ENCODE data around the gene PHACTR1.

The PHACTR1 gene

DNA sequence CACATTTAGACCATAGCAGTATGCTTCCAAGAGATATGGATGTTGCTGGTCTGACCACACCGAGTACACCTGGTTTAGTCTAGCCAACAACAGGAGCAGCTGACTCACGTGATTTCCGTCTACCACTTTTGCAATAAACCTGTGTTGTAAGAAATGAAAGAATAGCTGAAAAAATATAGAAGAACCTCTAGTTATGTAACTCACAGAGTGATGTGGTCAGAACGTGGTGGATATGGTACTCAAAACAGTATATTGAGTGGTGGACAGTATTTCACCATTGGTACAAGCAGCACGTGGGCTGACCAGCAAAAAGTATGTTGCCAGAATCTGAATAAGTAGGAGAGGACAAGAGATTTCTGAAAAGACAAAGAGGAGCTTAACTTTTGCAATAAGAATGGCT lies 384.8 kb downstream of the PHACTR1 start:
- DNase-seq, result no peak

DNA sequence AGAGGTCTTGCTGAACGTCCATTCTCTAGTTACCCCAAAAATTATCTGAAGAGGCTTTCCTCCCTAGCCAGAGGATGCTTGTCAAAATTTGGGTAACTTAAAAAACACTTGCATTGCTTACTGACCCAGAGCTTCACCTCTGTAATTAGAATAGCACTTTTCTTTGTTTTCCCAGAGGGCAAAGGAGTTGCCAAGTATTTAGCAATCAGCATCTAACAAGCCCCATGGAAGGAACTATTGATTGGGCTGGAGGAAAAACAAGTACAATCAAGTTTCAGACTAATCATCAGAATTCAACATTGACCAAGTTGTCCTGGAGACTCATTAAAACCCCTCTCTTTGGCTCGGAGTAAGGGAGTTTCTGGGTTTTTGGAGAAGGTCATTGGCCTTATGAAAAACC lies 385.4 kb downstream of the PHACTR1 start:
- peak in 1 of 58 donors; percentile 23 for DNase-seq

DNA sequence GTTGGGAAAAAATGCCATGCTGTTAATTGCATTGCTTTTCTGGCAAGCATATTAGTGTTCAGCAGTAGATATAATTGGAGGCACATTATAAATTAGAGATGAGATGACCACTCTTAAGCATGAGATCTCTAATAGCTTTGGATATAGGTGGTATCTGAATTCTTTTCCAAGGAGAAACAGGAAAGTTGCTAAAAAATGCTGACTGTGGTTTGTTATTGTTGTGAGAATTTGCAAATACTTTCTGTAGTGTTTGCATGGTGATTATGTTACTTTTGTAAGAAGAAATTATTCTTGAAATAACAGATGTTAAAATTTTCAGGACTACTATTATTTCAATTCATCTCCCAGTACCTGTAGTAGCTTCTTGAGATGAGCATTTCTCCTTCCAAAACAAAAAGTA lies 386.6 kb downstream of the PHACTR1 start:
- no peak for DNase-seq

DNA sequence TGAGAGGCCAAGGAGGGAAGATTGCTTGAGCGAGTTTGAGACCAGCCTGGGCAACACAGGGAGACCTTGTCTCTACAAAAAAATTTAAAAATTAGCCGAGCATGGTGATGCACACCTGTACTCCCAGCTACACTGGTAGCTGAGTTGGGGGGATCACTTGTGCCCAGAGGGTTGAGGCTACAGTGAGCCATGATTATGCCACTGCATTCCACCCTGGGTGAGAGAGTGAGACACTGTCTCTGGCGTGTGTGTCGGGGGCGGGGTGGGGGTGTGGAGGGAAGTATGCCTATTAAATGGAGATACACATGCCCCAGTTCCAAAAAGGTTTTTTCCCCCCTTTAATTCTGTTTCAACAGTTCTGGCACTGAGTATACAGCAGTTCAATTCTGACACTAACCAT lies 388.6 kb downstream of the PHACTR1 start:
- no peak for DNase-seq

DNA sequence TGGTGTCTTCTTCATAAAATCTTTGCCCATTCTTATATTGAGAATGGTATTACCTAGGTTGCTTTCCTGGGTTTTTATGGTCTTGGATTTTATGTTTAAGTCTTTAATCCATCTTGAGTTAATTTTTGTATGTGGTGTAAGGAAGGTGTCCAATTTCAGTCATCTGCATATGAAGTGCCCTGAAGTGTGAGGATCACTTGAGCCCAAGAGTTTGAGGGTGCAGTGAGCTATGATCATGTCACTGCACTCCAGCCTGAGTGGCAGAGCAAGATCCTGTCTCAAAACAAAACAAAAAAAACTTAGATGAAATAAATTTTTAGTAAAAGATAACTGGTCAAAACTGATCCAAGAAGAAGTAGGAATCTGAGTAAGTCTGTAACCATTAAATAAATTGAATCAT lies 396.4 kb downstream of the PHACTR1 start:
- no peak for DNase-seq

DNA sequence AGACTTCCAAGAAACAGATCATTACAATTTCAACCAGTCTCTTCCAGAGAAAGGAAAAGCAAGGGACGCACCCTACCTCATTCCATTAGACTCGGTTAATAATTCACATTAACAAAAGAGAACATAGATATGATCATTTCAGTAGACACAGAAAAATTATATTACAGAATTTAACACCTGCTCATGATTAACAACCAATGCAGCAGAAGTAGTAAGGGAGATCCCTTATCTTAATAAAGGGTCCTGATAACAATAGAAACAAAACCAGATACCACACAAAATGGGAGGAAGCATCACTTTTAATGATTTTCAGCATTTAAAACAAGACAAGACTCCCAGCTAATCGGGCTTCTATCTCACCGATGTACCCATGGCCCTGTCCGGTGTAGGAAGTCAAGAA lies 396.8 kb downstream of the PHACTR1 start:
- DNase-seq, result no peak

DNA sequence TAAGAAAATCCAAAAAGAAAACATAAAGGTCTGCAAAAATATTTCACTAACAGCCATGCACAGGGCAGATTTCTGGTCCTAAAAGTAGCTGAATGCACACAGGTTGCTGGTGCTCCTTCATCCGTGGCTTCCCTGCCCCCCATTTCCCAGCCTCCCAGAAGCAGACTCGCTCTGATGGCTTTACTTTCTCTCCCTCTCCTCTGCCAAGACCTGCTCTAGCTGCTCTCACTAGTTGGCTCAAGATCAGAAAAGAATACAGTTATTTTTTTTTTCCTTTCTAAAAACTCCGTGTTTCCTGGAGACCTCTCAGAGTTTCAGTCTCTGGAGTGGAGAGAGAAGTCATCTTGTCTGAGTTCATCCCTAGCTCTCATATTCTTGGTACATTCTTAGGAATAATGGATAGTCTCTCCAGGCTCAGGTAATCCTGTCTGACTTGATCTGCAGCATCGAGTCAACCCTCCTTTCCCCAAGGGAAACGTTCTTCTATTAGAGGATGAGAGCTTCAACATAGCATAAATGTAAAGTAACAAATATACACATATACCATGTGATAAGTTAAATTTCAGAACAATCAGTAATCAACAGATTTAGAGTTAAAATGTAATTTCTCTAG lies 397.5 kb downstream of the PHACTR1 start:
- peak in 2 of 58 donors; percentile 2 to 24 for DNase-seq

DNA sequence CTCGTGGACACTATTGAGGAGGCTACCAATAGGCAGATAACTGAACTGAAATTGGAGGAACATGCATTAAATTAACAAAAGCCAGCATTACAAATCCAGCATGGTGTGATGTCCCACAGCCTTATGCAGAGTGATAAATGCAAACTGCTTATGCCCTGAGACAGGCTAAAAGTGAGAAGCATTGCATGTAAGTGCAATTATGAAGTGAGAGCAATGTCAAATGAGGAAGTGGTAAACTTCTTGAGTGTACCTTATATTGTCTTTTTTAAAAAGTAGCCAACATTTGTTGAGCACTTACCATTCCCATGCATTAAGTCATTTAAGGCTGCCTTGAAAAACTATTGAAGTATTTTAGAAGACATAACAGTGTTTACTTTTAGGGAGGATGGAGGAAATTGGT lies 399.6 kb downstream of the PHACTR1 start:
- DNase-seq, result no peak

DNA sequence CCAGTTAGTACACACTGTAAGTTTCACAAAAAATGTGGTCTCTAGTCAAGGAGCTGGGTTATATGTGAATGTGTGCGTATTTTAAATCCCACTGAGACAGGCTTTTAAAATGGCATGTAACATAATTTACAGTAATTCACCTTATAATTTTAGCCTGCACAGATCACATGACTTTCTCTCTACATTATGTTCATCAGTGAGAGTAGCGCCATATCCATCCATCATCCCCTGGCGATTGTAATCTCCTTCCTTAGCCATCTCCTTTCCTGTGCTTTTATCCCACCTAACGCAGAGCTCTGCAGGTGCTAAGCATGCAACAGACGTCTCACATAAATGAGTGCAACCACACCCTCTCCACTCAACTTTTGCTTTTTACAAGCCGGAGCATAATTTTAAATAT lies 401.0 kb downstream of the PHACTR1 start:
- no peak for DNase-seq

DNA sequence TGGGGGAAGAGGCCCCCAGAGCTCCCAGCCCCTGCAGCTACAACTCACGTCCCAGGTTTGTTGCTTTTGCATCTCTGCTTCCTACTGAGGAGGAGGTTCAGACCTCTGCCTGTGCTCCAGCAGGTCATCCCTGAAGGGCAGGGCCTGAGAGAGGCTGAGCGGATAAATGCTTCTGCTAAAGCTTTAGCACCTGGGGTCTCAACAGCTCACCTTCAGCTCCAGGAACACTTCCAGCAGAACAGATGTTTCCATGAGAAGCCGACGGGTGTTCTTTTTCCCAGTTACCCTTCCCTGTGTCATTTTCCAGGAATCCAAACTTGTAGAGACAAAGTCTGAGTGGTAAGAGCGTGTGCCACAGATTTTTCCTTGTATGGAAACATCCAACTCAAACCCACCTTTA lies 403.0 kb downstream of the PHACTR1 start:
- no peak for DNase-seq

DNA sequence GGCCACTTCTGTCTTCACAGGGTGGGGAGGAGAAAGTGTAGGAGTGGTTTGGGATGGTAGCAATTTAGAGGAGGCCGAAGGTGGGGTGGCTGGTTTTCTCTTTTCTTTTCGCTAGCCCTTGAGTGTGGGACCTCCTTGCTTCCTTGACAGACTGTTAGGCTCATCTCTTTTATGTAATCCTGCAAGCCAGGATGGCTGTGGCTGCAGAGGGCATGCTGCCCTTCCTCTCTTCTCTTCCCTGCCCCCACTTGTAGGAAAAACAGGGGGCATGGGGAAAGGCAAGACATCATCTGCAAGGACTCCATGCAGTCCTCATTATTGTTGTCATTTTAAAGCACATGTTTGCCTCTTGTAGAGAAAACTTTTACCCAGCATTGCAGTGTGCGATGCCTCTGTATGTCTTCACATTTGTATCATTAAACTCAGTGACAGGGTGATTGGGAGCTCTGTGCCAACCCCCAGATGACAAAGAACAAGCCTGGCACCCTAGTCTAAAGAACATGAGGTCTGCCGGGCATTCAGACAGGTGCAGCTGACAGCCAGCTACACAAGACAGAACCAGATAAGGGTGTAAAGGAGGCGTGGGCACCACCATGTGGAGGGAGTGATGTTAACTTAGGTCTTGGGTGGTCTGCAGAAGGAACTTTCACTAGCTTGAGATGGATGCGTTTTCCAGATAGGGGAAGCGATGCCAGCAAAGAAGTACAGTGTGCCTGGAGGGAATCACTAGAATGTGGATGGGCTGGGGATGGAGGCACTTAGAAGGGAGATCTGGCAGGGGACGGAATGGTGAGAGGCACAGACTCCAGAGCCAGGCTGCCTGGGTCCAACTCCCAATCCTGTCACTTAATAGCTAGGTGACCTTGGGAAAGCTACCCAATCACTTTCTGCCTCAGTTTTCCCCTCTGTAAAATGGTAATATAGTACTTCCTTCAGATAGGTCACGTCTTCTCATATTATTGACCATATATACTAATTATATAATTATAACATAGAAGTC lies 404.2 kb downstream of the PHACTR1 start:
- DNase-seq, result peak in 1 of 58 donors; percentile 4

DNA sequence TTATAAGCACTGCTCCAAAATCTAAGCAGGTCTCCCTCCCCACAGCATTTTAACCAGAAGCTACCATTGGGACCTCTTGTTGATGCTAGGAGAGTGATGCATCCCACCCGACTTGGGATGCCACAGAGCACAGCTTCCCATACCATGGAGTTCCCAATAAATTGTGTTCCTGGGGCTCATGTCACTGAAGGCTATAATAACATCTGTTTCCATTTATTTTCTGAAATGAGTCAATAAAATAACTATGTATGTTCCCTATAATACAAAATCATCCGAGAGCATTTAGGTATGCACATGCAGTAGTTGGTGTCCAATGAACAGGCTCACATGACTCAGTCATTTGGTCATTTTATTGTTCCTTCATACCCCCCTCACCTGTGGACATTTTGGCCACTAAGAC lies 407.6 kb downstream of the PHACTR1 start:
- no peak for DNase-seq

DNA sequence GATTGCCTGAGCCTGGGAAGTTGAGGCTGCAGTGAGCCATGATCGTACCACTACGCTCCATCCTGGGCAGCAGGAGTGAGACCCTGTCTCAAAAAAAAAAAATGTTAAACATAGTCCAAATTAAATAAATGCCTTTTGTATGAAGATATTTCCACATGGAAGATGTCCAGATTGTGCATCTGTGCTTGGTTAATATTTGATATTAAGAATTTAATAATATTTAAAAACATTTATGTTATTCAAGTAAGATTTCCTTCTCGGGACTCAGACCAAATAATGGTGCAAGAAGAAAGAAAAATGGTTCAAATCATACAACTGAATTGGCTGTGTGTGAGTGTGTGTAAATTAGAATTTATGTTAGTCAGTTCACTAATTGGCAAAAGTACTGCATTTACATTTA lies 409.3 kb downstream of the PHACTR1 start:
- no peak for DNase-seq

DNA sequence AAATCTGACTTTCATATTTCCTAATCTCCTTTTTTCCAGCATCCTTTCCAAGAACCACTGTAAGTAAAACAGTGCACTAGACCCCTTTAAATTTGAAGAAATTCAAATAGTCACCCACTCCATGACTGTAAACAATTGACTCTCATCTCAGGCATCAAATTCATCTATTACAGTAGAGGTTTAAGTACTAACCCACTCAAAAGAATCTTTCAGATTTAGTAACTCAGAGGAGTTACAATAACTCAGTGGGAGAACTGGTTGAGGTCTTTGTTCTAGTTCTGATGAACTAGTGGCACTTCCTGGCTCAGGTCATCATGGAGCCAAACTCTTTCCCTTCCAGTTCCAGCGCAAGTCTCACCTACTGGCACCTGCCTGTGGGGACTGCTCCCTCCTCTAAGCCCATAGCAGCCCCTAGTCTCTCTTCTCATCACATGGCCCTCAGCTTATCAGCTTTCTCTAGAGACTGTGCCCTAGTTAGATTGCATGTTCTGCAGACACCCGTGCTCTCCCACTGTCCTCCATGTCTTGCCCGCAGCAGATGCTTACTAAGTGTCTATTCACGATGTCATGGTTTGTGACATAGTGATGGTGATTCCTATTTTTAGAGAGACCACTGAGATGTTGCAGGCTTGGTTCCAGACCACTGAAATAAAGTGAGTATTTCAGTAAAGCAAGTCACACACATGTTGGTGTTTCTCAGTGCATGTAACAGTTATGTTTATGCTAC lies 415.5 kb downstream of the PHACTR1 start:
- no peak for DNase-seq

DNA sequence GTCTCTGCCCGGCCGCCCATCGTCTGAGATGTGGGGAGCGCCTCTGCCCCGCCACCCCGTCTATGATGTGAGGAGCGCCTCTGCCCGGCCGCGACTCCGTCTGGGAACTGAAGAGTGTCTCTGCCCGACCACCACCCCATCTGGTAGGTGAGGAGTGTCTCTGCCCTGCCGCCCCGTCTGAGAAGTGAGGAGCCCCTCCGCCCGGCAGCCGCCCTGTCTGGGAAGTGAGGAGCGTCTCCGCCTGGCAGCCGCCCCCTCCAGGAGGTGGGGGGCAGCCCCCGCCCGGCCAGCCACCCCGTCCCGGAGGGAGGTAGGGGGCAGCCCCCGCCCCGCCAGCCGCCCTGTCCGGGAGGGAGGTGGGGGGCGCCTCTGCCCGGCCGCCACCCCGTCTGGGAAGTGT lies 417.3 kb downstream of the PHACTR1 start:
- DNase-seq, result peak in 1 of 58 donors; percentile 2

DNA sequence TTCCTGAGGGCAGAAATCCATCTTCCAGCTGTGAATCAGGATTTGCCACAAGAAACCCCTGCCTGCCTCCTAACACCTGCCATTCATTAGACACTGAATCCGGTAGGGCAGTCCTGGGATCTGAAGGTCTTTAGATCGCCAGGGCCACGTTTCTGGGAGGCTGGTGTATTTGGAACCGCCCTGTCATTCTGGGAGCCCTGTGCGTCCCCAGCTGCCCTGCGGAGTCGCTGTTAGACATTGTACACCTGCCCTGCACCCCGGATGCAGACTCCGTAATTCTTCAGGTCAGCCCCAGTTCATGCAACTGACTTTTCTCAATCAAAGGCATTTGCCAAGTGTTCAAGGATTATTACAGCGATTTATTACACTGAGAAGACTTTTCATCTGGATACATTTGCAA lies 418.6 kb downstream of the PHACTR1 start:
- DNase-seq, result no peak

DNA sequence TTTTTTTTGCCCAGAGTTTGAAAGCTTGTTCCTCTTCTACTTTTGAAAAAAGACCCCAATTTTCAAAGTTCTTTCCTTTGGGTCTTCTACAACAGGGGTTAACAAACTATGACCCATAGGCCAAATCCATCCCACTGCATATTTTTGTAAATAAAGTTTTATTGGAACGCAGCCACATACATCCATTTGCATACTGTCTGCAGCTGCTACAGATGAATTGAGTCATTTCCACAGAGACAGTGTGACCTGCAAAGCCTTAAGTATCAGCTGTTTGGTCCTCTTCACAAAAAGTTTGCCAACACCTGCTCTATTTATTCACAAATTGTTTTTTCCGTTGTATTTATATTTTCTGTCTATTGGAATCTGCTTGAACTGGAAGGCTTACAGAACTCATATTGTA lies 422.6 kb downstream of the PHACTR1 start:
- no peak for DNase-seq

DNA sequence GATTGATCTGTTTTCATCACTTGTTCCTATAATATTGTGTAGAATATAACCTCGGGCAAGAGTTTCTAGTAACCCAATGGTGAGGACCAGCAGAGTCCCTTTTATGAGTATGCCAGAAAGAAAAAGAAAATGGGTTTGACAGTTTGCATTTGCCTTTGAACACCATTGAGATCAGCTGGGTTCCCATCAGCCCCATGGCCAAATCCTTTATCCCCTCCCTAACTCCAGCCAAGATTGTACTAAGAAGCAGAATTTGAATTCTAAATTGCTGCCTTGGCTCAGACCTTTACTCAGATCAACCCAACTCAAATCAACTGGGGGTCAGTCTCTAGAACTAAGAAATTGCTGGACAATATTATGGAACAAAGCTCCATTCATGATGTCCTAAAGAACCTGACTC lies 424.4 kb downstream of the PHACTR1 start:
- DNase-seq, result peak in 13 of 58 donors; percentile 3 to 69 (median 20)

DNA sequence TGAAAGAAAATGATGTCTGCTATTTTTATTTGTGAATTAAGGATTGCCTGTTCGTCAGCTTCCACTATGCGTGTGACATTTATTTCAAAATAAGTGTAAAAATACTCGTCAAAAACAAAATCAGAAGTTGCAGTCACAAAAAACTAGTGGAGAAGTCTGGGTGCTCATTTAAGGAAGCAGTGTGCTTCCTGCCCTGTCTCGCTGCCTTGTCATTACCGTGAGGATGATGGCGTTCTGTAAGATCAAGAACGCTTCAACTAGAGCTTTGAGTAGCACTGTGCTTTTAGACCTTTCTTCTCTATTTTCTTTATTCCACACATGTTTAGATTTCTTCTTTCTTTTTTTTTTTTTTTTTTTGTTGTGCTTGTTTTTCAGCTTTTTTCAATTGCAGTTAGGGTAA lies 424.8 kb downstream of the PHACTR1 start:
- DNase-seq, result no peak

DNA sequence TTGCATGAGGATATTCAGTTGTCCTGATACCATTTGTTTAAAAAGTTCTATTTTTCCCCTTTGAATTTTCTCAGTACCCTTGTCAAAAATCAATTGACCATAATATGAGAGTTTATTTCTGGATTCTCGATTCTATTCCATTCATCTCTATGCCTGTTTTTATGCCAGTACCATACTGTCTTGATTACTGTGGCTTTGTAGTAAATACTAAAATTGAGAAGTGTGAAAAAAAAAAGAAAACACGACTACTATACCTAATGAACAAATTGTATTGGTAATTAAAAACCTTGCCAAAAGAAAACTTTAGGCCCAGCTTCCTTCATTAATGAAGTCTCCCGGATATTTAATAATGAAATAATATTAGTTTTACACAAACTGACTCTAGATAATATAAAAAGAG lies 426.0 kb downstream of the PHACTR1 start:
- DNase-seq, result no peak

DNA sequence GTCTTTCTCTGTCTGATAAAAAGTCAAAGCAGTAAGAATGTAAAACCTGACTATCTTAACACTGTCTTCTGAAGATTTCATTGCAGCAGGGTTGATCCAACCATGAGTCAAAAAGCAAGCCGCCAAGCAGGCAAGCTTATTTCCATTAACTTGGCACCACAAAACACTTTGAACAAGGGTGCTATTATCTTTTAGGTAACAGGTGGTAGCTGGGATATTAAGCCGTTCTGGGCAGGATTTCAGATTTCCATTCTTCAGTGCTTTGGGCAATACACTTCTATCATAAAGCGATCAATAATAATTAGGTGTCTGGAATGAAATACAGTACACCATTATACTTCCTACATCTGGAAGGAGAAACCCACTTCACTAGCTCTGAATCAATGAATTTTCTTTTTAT lies 429.9 kb downstream of the PHACTR1 start:
- no peak for DNase-seq

DNA sequence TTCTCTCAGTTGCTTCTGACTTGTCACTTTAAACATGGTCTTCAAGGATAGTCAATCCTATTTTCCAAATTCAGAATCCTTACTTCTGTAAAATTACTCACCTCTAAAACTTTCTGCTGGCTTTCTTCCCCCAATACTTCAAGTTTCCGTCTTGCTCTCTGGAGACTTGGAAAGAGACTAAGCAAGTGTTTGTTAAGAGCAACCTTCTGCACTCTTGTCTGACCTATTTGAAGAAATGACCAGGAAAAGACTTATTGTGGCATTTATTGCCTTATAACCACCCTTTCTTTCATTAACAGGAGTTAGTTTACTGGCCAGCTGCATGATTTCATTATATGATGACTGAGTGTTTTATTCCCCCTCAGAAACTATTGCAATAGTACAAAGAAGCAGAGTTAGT lies 430.8 kb downstream of the PHACTR1 start:
- no peak for DNase-seq

Measured in anterior cingulate cortex (tissue), 58 donors.